ENCODE measurements around the gene RIPK4. TPM values are rescaled to one million over a fixed set of nuclear protein-coding genes. Genes with fewer than 3 reads are reported as not detected.

The RIPK4 gene
- total RNA-seq, 2 experiments from 2014 or later, result 0.65 to 0.76 TPM

GRCh38 chr21:41713495-41714281 lies 53.2 kb downstream of the RIPK4 start:
- peaks cover 4% of the 10 kb centered on the region for H3K4me1 Mint-ChIP-seq (ENCODE audit: low read depth)
- ATAC-seq (no peak), DNase-seq (no peak)
- POLR2A ChIA-PET, result no interaction called here
- H3K9me3 Mint-ChIP-seq, result no peaks in the 10 kb centered on the region
- intact Hi-C loops (cut with micrococcal nuclease), result no loop called here
- H3K4me3 Mint-ChIP-seq, result no peak overlapping the region
- H3K27me3 Mint-ChIP-seq, result peaks cover 33% of the 10 kb centered on the region
- CTCF ChIA-PET, result no interaction called here
- no peak for TF ChIP-seq CTCF (IDR thresholded peaks at IDR 0.05)
- H3K36me3 Mint-ChIP-seq (ENCODE audit: low read depth), result no peaks in the 10 kb centered on the region
- H3K27ac Mint-ChIP-seq, result no peak overlapping the region

GRCh38 chr21:41712730-41713129 lies 54.1 kb downstream of the RIPK4 start:
- no peaks in the 10 kb centered on the region for H3K36me3 Mint-ChIP-seq (ENCODE audit: low read depth)
- ATAC-seq (no peak), DNase-seq (no peak)
- no peak overlapping the region for H3K27ac Mint-ChIP-seq
- intact Hi-C loops (cut with micrococcal nuclease), result no loop called here
- no peak for TF ChIP-seq CTCF (IDR thresholded peaks at IDR 0.05)
- H3K4me3 Mint-ChIP-seq, result no peak overlapping the region
- ChIA-PET CTCF (no interaction called here), POLR2A (no interaction called here)
- H3K9me3 Mint-ChIP-seq, result no peaks in the 10 kb centered on the region
- H3K4me1 Mint-ChIP-seq (ENCODE audit: low read depth), result peaks cover 2% of the 10 kb centered on the region
- peaks cover 33% of the 10 kb centered on the region for H3K27me3 Mint-ChIP-seq

GRCh38 chr21:41712201-41712600 lies 54.7 kb downstream of the RIPK4 start:
- Mint-ChIP-seq H3K36me3 (ENCODE audit: low read depth) (no peaks in the 10 kb centered on the region), H3K4me3 (no peak overlapping the region), H3K4me1 (ENCODE audit: low read depth) (peaks cover 5% of the 10 kb centered on the region), H3K27me3 (peaks cover 33% of the 10 kb centered on the region), H3K27ac (no peak overlapping the region), H3K9me3 (no peaks in the 10 kb centered on the region)
- ATAC-seq, result no peak
- intact Hi-C loops (cut with micrococcal nuclease), result no loop called here
- no peak for TF ChIP-seq CTCF (IDR thresholded peaks at IDR 0.05)
- POLR2A ChIA-PET, result no interaction called here
- DNase-seq, result no peak
- CTCF ChIA-PET, result no interaction called here

GRCh38 chr21:41711416-41712007 lies 55.3 kb downstream of the RIPK4 start:
- Mint-ChIP-seq H3K27ac (no peak overlapping the region), H3K9me3 (peaks cover 4% of the 10 kb centered on the region), H3K4me1 (ENCODE audit: low read depth) (peaks cover 12% of the 10 kb centered on the region), H3K27me3 (peaks cover 35% of the 10 kb centered on the region), H3K4me3 (no peak overlapping the region), H3K36me3 (ENCODE audit: low read depth) (no peaks in the 10 kb centered on the region)
- CTCF ChIA-PET, result no interaction called here
- POLR2A ChIA-PET, result no interaction called here
- no peak for ATAC-seq
- intact Hi-C loops (cut with micrococcal nuclease), result no loop called here
- no peak for TF ChIP-seq CTCF (IDR thresholded peaks at IDR 0.05)
- DNase-seq, result no peak

- Mint-ChIP-seq H3K36me3 (ENCODE audit: low read depth) (no peaks in the 10 kb centered on the region), H3K27me3 (peaks cover 30% of the 10 kb centered on the region), H3K4me1 (ENCODE audit: low read depth) (peaks cover 12% of the 10 kb centered on the region), H3K27ac (no peak overlapping the region), H3K9me3 (peaks cover 4% of the 10 kb centered on the region), H3K4me3 (no peak overlapping the region)
- no peak for DNase-seq
- no peak for ATAC-seq
- intact Hi-C loops (cut with micrococcal nuclease), result no loop called here
- TF ChIP-seq CTCF (IDR thresholded peaks at IDR 0.05), result no peak
- CTCF ChIA-PET, result no interaction called here
- POLR2A ChIA-PET, result no interaction called here
Observed at GRCh38 chr21:41710823-41711160, 56.1 kb downstream of the RIPK4 start.

Data from activated CD8-positive, alpha-beta T cell treated with anti-CD3 and anti-CD28 coated beads for 36 hours (primary cell).